Subcutaneous adipose tissue (tissue), 4 donors: Measurements from ENCODE around the gene TAS2R50. TPM values are rescaled to one million over a fixed set of nuclear protein-coding genes. Genes with fewer than 3 reads are reported as not detected.

ENCODE experiments used
- CTCF ChIP-seq: fragments of 450-650 bp; IDR thresholded peaks from one replicate; pipeline ENCODE4 v1.5.1; 2016; ENCODE audit warnings: low read depth, mild to moderate bottlenecking, control low read depth, antibody characterized with exemption, moderate library complexity
- total RNA-seq, 4 donors: library from RNA; depleted of rRNA; stranded (reverse); fragments of >200 nt; gene quantifications; one replicate each; pipeline ENCODE4 v1.1.0, GENCODE V29; 2016

The TAS2R50 gene
- total RNA-seq, 4 donors from 2014 or later = 3.4 to 4.6 (median 3.9) TPM

GRCh38 chr12:10956085-10956484 lies 30.6 kb downstream of the TAS2R50 start:
- no peak for TF ChIP-seq CTCF

GRCh38 chr12:10952645-10953044 lies 34.1 kb downstream of the TAS2R50 start:
- no peak for TF ChIP-seq CTCF

- no peak for TF ChIP-seq CTCF
Observed at GRCh38 chr12:10943167-10943566, 43.5 kb downstream of the TAS2R50 start.

GRCh38 chr12:10941916-10942607 lies 44.6 kb downstream of the TAS2R50 start:
- no peak for TF ChIP-seq CTCF

- TF ChIP-seq CTCF = no peak
Observed at GRCh38 chr12:10941369-10941768, 45.3 kb downstream of the TAS2R50 start.

- no peak for TF ChIP-seq CTCF
Observed at GRCh38 chr12:10940389-10940788, 46.3 kb downstream of the TAS2R50 start.

GRCh38 chr12:10939163-10939562 lies 47.5 kb downstream of the TAS2R50 start, which contains the start of gene TAS2R14:
Gene TAS2R14 (minus strand): TSS chr12:10939263. CDS start chr12:10939207, 56 bp downstream.
- no peak for TF ChIP-seq CTCF
